Dedifferentiated amniotic fluid mesenchymal stem cell (primary cell): ENCODE measurements around the gene LYSMD2.
"Not testable (repeated sequence)": the region's sequence is repeated elsewhere in the genome, so short reads cannot be mapped to it uniquely, and the experiment has no call there.

Source experiments
- DNase-seq: peaks from one replicate; pipeline ENCODE4 v3.0.0-alpha.2; 2016; ENCODE audit errors: extremely low spot score

Gene LYSMD2

GRCh38 chr15:51737522-51738305 lies at the start of gene LYSMD2:
Gene LYSMD2 (minus strand): TSS chr15:51737655. CDS start chr15:51737622, 33 bp downstream.
- DNase-seq: no peak

GRCh38 chr15:51787130-51787529 lies 49.7 kb upstream of the LYSMD2 start:
- DNase-seq: not testable (repeated sequence)

- no peak for DNase-seq
Measured at GRCh38 chr15:51783967-51784366, 46.5 kb upstream of the LYSMD2 start.

GRCh38 chr15:51782357-51782896 lies 45.0 kb upstream of the LYSMD2 start:
- no peak for DNase-seq

GRCh38 chr15:51781506-51781905 lies 44.1 kb upstream of the LYSMD2 start:
- DNase-seq: no peak

GRCh38 chr15:51780636-51781035 lies 43.2 kb upstream of the LYSMD2 start:
- DNase-seq: no peak

GRCh38 chr15:51776952-51777569 lies 39.6 kb upstream of the LYSMD2 start:
- peak; percentile 72 for DNase-seq

GRCh38 chr15:51775967-51776816 lies 38.7 kb upstream of the LYSMD2 start:
- no peak for DNase-seq

- DNase-seq: no peak
Measured at GRCh38 chr15:51774916-51775315, 37.5 kb upstream of the LYSMD2 start.

GRCh38 chr15:51771773-51772172 lies 34.3 kb upstream of the LYSMD2 start:
- no peak for DNase-seq

GRCh38 chr15:51770902-51771301 lies 33.4 kb upstream of the LYSMD2 start:
- no peak for DNase-seq

GRCh38 chr15:51768018-51768417 lies 30.6 kb upstream of the LYSMD2 start:
- no peak for DNase-seq

GRCh38 chr15:51766341-51766740 lies 28.9 kb upstream of the LYSMD2 start:
- no peak for DNase-seq

- DNase-seq: no peak
Measured at GRCh38 chr15:51765751-51766150, 28.3 kb upstream of the LYSMD2 start.

GRCh38 chr15:51760805-51761204 lies 23.4 kb upstream of the LYSMD2 start:
- no peak for DNase-seq

GRCh38 chr15:51759557-51760070 lies 22.2 kb upstream of the LYSMD2 start:
- peak; percentile 92 for DNase-seq

- no peak for DNase-seq
Measured at GRCh38 chr15:51758645-51759044, 21.2 kb upstream of the LYSMD2 start.

- DNase-seq: no peak
Measured at GRCh38 chr15:51757450-51757849, 20.0 kb upstream of the LYSMD2 start.

GRCh38 chr15:51756482-51756881 lies 19.0 kb upstream of the LYSMD2 start:
- no peak for DNase-seq

- DNase-seq: no peak
Measured at GRCh38 chr15:51755790-51756189, 18.3 kb upstream of the LYSMD2 start.

GRCh38 chr15:51754267-51754666 lies 16.8 kb upstream of the LYSMD2 start:
- no peak for DNase-seq

- no peak for DNase-seq
Measured at GRCh38 chr15:51752888-51753287, 15.4 kb upstream of the LYSMD2 start.
